Endothelial cell of umbilical vein (primary cell): ENCODE results near the gene CDC7. TPM values are rescaled to one million over a fixed set of nuclear protein-coding genes. Genes with fewer than 3 reads are reported as not detected.

Experiments
- BruUV-seq: library from RNA; stranded (reverse); fragments of 400-500 nt; replicated peaks from 2 replicates; lab custom pipeline; 2021; lab: Mats Ljungman, UMichigan
- CTCF ChIA-PET: fragments of 300-600, 350-600 bp; sonication (Branson Sonifier 250); formaldehyde crosslinking; loops from one replicate; lab custom pipeline; 2021; ENCODE audit warnings: antibody characterized with exemption, inconsistent platforms; lab: Charles Lee
- POLR2A ChIA-PET: fragments of 300-600, 350-600 bp; sonication (Branson Sonifier 250); formaldehyde crosslinking; loops from one replicate; lab custom pipeline; 2021; ENCODE audit warnings: antibody characterized with exemption, inconsistent platforms; lab: Charles Lee
- DNase-seq: peaks from one replicate; pipeline ENCODE4 v3.0.0-alpha.2; 2011; ENCODE audit warnings: low read depth, low spot score
- FAIRE-seq: peaks from 2 replicates; lab custom pipeline; 2011; peaks lifted over from hg19 to GRCh38; lab: Jason Lieb, UNC
- H2AFZ ChIP-seq: 2 replicates; pipeline ENCODE4 v1.6.0; 2012; ENCODE audit warnings: low read depth, low read length, control low read depth, inconsistent platforms
- H3K27ac ChIP-seq: 2 replicates; pipeline ENCODE4 v1.5.1; 2011; ENCODE audit warnings: low read depth, mild to moderate bottlenecking, control low read depth, low read length, moderate library complexity; ENCODE audit not compliant: insufficient read depth
- H3K27me3 ChIP-seq, 2 experiments: 2 replicates each; pipeline versions ENCODE4 v1.6.0 to v1.6.1; 2011; ENCODE audit warnings: low read length in 2 of 2, mixed read lengths in 1 of 2; ENCODE audit not compliant: control insufficient read depth in 2 of 2, insufficient read depth in 2 of 2
- H3K36me3 ChIP-seq, 2 experiments: 2 replicates in 1 of 2; 3 replicates in 1 of 2; pipeline ENCODE4 v1.5.1; 2011; ENCODE audit warnings: low read length in 2 of 2, mild to moderate bottlenecking in 1 of 2, moderate library complexity in 1 of 2; ENCODE audit not compliant: control insufficient read depth in 2 of 2, insufficient read depth in 2 of 2; ENCODE audit errors: extremely low read depth in 1 of 2
- H3K4me1 ChIP-seq: 3 replicates; pipeline ENCODE4 v1.5.1; 2011; ENCODE audit warnings: mild to moderate bottlenecking, low read length; ENCODE audit not compliant: control insufficient read depth, insufficient read depth; ENCODE audit errors: extremely low read depth
- H3K4me2 ChIP-seq: 2 replicates; pipeline ENCODE4 v1.6.1; 2011; ENCODE audit warnings: low read length, control low read depth, mixed read lengths; ENCODE audit not compliant: insufficient read depth
- H3K4me3 ChIP-seq, 3 experiments: fragments of 200-600 bp in 1 of 3; sonication (generic), shearing (Covaris generic) in 1 of 3; replicated peaks in 1 of 3; 2 replicates each; pipeline ENCODE4 v1.5.1; 2011 to 2016; ENCODE audit warnings: control low read depth in 3 of 3, low read length in 3 of 3, mild to moderate bottlenecking in 2 of 3, inconsistent platforms in 1 of 3, low read depth in 1 of 3, moderate library complexity in 1 of 3; ENCODE audit not compliant: insufficient read depth in 1 of 3
- H3K79me2 ChIP-seq: 2 replicates; pipeline ENCODE4 v1.6.0; 2012; ENCODE audit warnings: low read length, inconsistent platforms; ENCODE audit not compliant: control insufficient read depth, insufficient read depth
- H3K9ac ChIP-seq: replicated peaks from 2 replicates; pipeline ENCODE3; 2011; ENCODE audit warnings: low read length, control low read depth; ENCODE audit not compliant: insufficient read depth; ENCODE audit errors: extremely low read depth
- H3K9me1 ChIP-seq: replicated peaks from 3 replicates; pipeline ENCODE4 v1.6.0; 2011; ENCODE audit warnings: mild to moderate bottlenecking, low read length; ENCODE audit not compliant: control insufficient read depth, insufficient read depth; ENCODE audit errors: extremely low read depth
- H3K9me3 ChIP-seq: replicated peaks from 2 replicates; pipeline ENCODE4 v1.5.1; 2012; ENCODE audit warnings: low read length, inconsistent platforms; ENCODE audit not compliant: control insufficient read depth, insufficient read depth
- H4K20me1 ChIP-seq: replicated peaks from 2 replicates; pipeline ENCODE3; 2011; ENCODE audit warnings: mild to moderate bottlenecking, low read length; ENCODE audit not compliant: control insufficient read depth, insufficient read depth; ENCODE audit errors: extremely low read depth
- EZH2 ChIP-seq: IDR thresholded peaks from 2 replicates; pipeline ENCODE4 v1.6.1; 2012; ENCODE audit warnings: borderline replicate concordance, low read depth, mild to moderate bottlenecking, moderate library complexity, low read length, inconsistent platforms; ENCODE audit not compliant: severe bottlenecking
- JUN ChIP-seq: IDR thresholded peaks from 2 replicates; pipeline ENCODE4 v1.6.1; 2011; ENCODE audit warnings: borderline replicate concordance, low read depth; ENCODE audit not compliant: insufficient read length, insufficient read depth
- MYC ChIP-seq: IDR thresholded peaks from one replicate; pipeline ENCODE4 v1.6.1; 2011; ENCODE audit warnings: mild to moderate bottlenecking, low read depth, low read length
- POLR2AphosphoS5 ChIP-seq: IDR thresholded peaks from 2 replicates; pipeline ENCODE4 v1.6.1; 2012; ENCODE audit warnings: low read depth, mild to moderate bottlenecking, control low read depth, low read length, moderate library complexity; ENCODE audit not compliant: insufficient read depth
- dilution Hi-C: fragments of 300-500 bp; cut with MboI; formaldehyde crosslinking; loops from one replicate; pipeline ENCODE4 v1.15.0; 2019; ENCODE audit warnings: low sequenced_read_pairs; ENCODE audit not compliant: extremely low pct_ligation_motif_present
- intact Hi-C: fragments of 100-400 bp; cut with micrococcal nuclease; formaldehyde crosslinking; loops from one replicate; pipeline ENCODE4 v1.10.0; 2022
- polyA plus RNA-seq, 4 experiments: library from polyadenylated mRNA; depleted of rRNA in 3 of 4; stranded (reverse) in 3 of 4; unstranded in 1 of 4; fragments of >200 nt; gene quantifications; 2 replicates each; pipeline versions ENCODE4 v1.2.1 to v1.2.3, GENCODE V29; 2011 to 2012; ENCODE audit warnings: missing spikeins in 1 of 4
- total RNA-seq: library from RNA; stranded (reverse); gene quantifications from 2 replicates; pipeline ENCODE4 v1.2.3, GENCODE V29; 2021
- TF ChIP-seq, protein P1 (sequence below), 2 donors: IDR thresholded peaks; 1 replicate in 1 of 2; 2 replicates in 1 of 2; pipeline ENCODE4 v1.5.1; 2011; ENCODE audit warnings: low read length in 2 of 2, mild to moderate bottlenecking in 2 of 2, moderate library complexity in 2 of 2, control low read depth in 1 of 2, inconsistent platforms in 1 of 2, low read depth in 1 of 2; ENCODE audit not compliant: insufficient read depth in 1 of 2; ENCODE audit errors: extremely low read depth in 1 of 2
- TF ChIP-seq, protein P2 (sequence below): IDR thresholded peaks from 2 replicates; pipeline ENCODE4 v1.6.1; 2011; ENCODE audit not compliant: insufficient read depth, insufficient read length

Gene CDC7
- total and polyA plus RNA-seq, 2 donors (not counting 3 experiments of a cell fraction or from before 2014, with no cell fraction given): 3.9 to 11.7 TPM

DNA sequence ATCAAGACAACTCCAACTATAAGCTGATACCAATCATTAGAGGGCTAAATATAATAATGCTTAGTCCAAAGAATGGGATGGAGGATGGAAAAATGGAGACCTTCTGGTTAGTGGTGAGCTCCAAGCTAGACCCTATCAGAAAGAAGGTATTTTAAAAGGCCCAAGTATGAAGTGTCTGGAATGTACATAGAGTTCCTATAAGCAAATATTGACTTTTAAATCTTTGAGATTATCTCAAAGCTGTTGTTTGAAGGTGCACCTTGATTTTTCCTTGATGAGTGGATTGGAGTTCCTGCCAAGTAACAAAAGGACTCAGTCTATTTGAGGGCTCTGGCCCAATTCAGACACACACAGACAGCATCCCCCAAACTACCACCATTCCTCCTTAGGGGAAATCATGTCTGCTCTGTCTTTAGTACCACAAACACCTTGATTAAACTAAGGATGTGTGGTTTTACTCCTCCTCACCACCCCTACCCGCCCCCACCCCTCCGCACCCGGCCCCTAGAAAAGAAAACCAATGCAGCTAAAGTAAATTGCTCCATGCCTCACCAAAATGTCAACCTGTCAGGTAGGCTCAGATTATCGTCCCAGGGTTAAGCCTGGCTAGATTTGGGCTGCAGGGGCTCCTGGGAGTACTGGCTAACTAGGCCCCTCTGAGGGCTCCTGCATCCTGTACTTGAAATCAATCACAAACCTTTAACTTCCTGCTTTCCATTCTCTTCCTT lies 59.4 kb downstream of the CDC7 start:
- H3K79me2 ChIP-seq: no peaks in the 10 kb centered on the region
- no peak overlapping the region for H3K4me3 ChIP-seq
- DNase-seq (no peak), FAIRE-seq (no peak)
- H3K36me3 ChIP-seq: no peaks in the 10 kb centered on the region
- H3K4me2 ChIP-seq: no peak overlapping the region
- H2AFZ ChIP-seq: no peak overlapping the region
- H3K9ac ChIP-seq: no peak overlapping the region
- H3K27me3 ChIP-seq: no peaks in the 10 kb centered on the region
- H3K9me1 ChIP-seq: no peaks in the 10 kb centered on the region
- no peaks in the 10 kb centered on the region for H3K9me3 ChIP-seq
- TF ChIP-seq, protein P1, sequence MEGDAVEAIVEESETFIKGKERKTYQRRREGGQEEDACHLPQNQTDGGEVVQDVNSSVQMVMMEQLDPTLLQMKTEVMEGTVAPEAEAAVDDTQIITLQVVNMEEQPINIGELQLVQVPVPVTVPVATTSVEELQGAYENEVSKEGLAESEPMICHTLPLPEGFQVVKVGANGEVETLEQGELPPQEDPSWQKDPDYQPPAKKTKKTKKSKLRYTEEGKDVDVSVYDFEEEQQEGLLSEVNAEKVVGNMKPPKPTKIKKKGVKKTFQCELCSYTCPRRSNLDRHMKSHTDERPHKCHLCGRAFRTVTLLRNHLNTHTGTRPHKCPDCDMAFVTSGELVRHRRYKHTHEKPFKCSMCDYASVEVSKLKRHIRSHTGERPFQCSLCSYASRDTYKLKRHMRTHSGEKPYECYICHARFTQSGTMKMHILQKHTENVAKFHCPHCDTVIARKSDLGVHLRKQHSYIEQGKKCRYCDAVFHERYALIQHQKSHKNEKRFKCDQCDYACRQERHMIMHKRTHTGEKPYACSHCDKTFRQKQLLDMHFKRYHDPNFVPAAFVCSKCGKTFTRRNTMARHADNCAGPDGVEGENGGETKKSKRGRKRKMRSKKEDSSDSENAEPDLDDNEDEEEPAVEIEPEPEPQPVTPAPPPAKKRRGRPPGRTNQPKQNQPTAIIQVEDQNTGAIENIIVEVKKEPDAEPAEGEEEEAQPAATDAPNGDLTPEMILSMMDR (IDR thresholded peaks at IDR 0.05; ENCODE audit: extremely low read depth in 1 of 2, insufficient read depth in 1 of 2, low read depth in 1 of 2, low read length in 2 of 2): no peak
- TF ChIP-seq JUN: no peak
- TF ChIP-seq EZH2: no peak
- no peak for TF ChIP-seq MYC
- TF ChIP-seq, protein P2, sequence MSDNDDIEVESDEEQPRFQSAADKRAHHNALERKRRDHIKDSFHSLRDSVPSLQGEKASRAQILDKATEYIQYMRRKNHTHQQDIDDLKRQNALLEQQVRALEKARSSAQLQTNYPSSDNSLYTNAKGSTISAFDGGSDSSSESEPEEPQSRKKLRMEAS: no peak
- TF ChIP-seq POLR2AphosphoS5: no peak
- intact Hi-C loops (no loop called here), dilution Hi-C loops (no loop called here)
- BruUV-seq: no TSS peak
- H3K27ac ChIP-seq: no peak overlapping the region
- POLR2A ChIA-PET: interaction anchor here (0.6 kb wide), 1 partner anchor 55 kb away, joined by 5 read pairs; no protein-coding TSS in a partner anchor
- H4K20me1 ChIP-seq: no peaks in the 10 kb centered on the region
- CTCF ChIA-PET: no interaction called here
- peaks cover 32% of the 10 kb centered on the region for H3K4me1 ChIP-seq
